Thyroid gland (tissue), 4 donors: Measurements from ENCODE around the gene SLC11A2. TPM values are rescaled to one million over a fixed set of nuclear protein-coding genes. Genes with fewer than 3 reads are reported as not detected.
A peak's percentile ranks its signal among the peaks of the same experiment; 100 is the strongest.

Experiments used
- DNase-seq, 2 donors: peaks; one replicate each; pipeline ENCODE4 v3.0.0-alpha.2; 2019
- H3K27ac ChIP-seq, 3 donors: fragments of 200-600 bp; sonication (generic); 1 replicate in 2 of 3; 2 replicates in 1 of 3; pipeline ENCODE4 v1.5.1; 2016 to 2019; ENCODE audit warnings: mild to moderate bottlenecking in 1 of 3, moderate library complexity in 1 of 3
- H3K27me3 ChIP-seq: fragments of 200-600 bp; sonication (generic); one replicate; pipeline ENCODE4 v1.5.1; 2019
- H3K36me3 ChIP-seq, 2 donors: fragments of 200-600 bp; sonication (generic); one replicate each; pipeline ENCODE4 v1.5.1; 2016 to 2019
- H3K4me1 ChIP-seq, 2 donors: fragments of 200-600 bp; sonication (generic); one replicate each; pipeline ENCODE4 v1.5.1; 2017 to 2019
- H3K4me3 ChIP-seq, 3 donors: fragments of 200-600 bp; sonication (generic); replicated peaks in 1 of 3; 1 replicate in 2 of 3; 2 replicates in 1 of 3; pipeline ENCODE4 v1.5.1; 2016; ENCODE audit warnings: mild to moderate bottlenecking in 1 of 3
- H3K9me3 ChIP-seq: fragments of 200-600 bp; sonication (generic); one replicate; pipeline ENCODE4 v1.5.1; 2017
- POLR2A ChIP-seq, 2 donors: fragments of 450-650 bp; IDR thresholded peaks; one replicate each; pipeline ENCODE4 v1.6.1; 2017; ENCODE audit warnings: antibody characterized with exemption in 2 of 2, mild to moderate bottlenecking in 2 of 2, moderate library complexity in 1 of 2
- WGBS, 2 donors: methylation state at CpG; one replicate each; pipeline ENCODE4 v1.1.5; 2017; 5-methylcytosine and 5-hydroxymethylcytosine counted together
- intact Hi-C: fragments of 100-400 bp; cut with DNase I; formaldehyde crosslinking; loops from one replicate; pipeline ENCODE4 v1.15.1; 2023
- total RNA-seq, 4 donors: library from RNA; depleted of rRNA; stranded (reverse); fragments of >200 nt; gene quantifications; one replicate each; pipeline ENCODE4 v1.2.3, GENCODE V29; 2016
- TF ChIP-seq, protein P1 (sequence below), 6 experiments: fragments of 200-600 bp in 3 of 6; fragments of 450-650 bp in 3 of 6; sonication (generic) in 3 of 6; IDR thresholded peaks; one replicate each; pipeline ENCODE4 v1.5.1; 2016 to 2019; ENCODE audit warnings: antibody characterized with exemption in 6 of 6, mild to moderate bottlenecking in 2 of 6, inconsistent platforms in 1 of 6, moderate library complexity in 1 of 6

Gene SLC11A2
- total RNA-seq, 4 donors from 2014 or later, result 100 to 163 (median 140) TPM

DNA sequence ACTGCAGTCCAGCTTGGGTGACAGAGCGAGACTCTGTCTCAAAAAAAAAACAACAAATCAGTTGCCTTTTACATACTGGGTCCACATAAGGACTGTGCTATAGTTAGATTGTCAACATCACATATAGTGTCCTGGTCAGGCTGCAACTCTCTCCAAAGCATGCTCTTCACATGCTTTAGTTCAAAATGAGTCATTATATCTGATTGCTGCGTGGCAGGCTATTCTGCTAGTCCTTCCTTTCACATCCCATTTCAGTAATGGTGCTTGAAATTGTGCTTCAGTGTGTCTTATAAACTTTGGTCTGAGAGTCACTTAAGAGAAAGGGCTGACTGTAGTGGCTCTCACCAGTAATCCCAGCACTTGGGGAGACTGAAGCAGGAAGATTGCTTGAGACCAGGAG is 28.9 kb upstream of the SLC11A2 start:
- intact Hi-C loops, result no loop called here
- Histone ChIP-seq H3K27ac (no peak overlapping the region), H3K4me1 (no peaks in the 10 kb centered on the region), H3K9me3 (no peaks in the 10 kb centered on the region), H3K4me3 (no peak overlapping the region), H3K36me3 (peaks cover 46 to 68% of the 10 kb centered on the region in 2 donors), H3K27me3 (no peaks in the 10 kb centered on the region)
- WGBS, 2 donors, result 82 to 100% methylated on average over 2 of the region's 2 CpGs
- TF ChIP-seq POLR2A (IDR thresholded peaks at IDR 0.05), result no peak
- TF ChIP-seq, protein P1, sequence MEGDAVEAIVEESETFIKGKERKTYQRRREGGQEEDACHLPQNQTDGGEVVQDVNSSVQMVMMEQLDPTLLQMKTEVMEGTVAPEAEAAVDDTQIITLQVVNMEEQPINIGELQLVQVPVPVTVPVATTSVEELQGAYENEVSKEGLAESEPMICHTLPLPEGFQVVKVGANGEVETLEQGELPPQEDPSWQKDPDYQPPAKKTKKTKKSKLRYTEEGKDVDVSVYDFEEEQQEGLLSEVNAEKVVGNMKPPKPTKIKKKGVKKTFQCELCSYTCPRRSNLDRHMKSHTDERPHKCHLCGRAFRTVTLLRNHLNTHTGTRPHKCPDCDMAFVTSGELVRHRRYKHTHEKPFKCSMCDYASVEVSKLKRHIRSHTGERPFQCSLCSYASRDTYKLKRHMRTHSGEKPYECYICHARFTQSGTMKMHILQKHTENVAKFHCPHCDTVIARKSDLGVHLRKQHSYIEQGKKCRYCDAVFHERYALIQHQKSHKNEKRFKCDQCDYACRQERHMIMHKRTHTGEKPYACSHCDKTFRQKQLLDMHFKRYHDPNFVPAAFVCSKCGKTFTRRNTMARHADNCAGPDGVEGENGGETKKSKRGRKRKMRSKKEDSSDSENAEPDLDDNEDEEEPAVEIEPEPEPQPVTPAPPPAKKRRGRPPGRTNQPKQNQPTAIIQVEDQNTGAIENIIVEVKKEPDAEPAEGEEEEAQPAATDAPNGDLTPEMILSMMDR (IDR thresholded peaks at IDR 0.05), result no peak
- DNase-seq, result no peak

DNA sequence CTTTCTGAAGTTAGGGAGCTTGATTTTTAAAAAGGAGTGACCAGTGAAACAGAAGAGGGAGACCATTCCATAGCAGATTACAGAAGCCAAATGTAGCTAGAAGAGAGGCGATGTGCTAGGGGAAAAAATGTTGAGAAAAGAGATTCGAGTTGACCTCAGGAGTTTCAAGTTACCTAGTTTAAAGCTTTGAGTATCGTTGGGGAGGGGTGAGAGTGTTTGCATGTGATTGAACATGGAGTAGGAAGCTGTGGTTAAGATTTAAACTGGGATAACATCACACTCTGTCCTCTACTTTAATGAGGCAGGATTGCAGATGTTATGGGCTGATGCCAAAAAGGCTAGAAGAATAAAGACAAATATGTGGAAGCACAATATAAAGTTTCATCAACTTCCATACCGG is 25.6 kb upstream of the SLC11A2 start:
- Histone ChIP-seq H3K9me3 (no peaks in the 10 kb centered on the region), H3K4me1 (peaks cover 16 to 18% of the 10 kb centered on the region in 2 donors), H3K27me3 (no peaks in the 10 kb centered on the region), H3K4me3 (no peak overlapping the region), H3K27ac (no peak overlapping the region), H3K36me3 (peaks cover 24 to 35% of the 10 kb centered on the region in 2 donors)
- WGBS, 2 donors, result 63 to 67% methylated on average over 4 of the region's 4 CpGs
- TF ChIP-seq, protein P1 (IDR thresholded peaks at IDR 0.05), result no peak
- TF ChIP-seq POLR2A (IDR thresholded peaks at IDR 0.05), result no peak
- intact Hi-C loops, result no loop called here
- DNase-seq, result no peak

DNA sequence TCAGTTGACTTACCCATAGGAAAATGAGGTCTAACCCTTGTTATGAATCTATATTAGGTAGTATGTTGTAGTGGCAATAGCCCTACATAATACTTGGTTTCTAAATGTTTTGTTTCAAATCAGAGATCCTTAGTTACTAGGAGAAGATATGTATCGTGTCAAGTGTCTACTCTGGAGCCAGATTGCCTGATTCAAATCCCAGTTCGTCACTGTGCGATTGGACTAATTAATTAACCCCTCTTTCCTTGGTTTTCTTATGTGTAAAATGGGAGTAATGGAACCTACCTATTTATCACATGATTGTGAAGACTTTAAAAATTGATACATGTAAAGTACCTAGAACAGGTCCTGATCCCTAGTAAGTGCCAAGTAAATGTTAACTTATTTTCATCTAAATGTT is 23.3 kb upstream of the SLC11A2 start:
- Histone ChIP-seq H3K9me3 (no peaks in the 10 kb centered on the region), H3K4me3 (peak overlapping the region in 1 of 3 donors; percentile 64), H3K4me1 (peaks cover 16 to 18% of the 10 kb centered on the region in 2 donors), H3K27ac (peak overlapping the region in 1 of 3 donors; percentile 87), H3K27me3 (no peaks in the 10 kb centered on the region), H3K36me3 (peaks cover 14 to 24% of the 10 kb centered on the region in 2 donors)
- DNase-seq, result no peak
- TF ChIP-seq, protein P1 (IDR thresholded peaks at IDR 0.05), result no peak
- TF ChIP-seq POLR2A (IDR thresholded peaks at IDR 0.05), result no peak
- intact Hi-C loops, result loop anchor here (10.0 kb wide), 1 partner anchor 195 kb away; no protein-coding TSS in a partner anchor
- 80 to 90% methylated on average over 3 of the region's 3 CpGs for WGBS, 2 donors

DNA sequence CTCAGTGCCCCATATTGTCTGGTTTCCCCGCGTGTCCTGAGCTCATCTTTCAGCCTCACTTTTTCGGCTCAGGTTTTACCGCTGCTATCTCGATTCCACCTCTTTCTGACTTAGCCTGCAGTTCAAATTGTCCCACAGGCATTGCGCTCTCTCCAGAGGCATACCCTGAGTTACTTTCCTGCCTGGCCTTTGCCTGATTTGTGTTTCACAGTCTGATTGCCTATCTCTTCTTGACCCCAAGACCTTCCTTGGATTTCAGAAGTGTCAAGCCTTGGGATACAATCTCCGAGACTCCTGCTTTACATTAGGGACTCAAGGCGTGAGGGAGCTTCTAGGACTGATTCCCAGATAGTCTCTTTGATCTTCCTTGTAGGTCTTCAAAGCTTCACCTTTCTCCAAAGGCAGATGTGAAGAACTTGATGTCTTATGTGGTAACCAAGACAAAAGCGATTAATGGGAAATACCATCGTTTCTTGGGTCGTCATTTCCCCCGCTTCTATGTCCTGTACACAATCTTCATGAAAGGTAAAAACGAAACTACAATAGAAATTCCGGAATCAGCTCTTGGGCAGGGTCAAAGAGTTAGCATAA is 22.6 kb upstream of the SLC11A2 start:
- H3K27me3 ChIP-seq, result no peaks in the 10 kb centered on the region
- H3K36me3 ChIP-seq, result peaks cover 14 to 17% of the 10 kb centered on the region in 2 donors
- WGBS, 2 donors, result 31 to 33% methylated on average over 14 of the region's 14 CpGs
- no peaks in the 10 kb centered on the region for H3K9me3 ChIP-seq
- TF ChIP-seq POLR2A (IDR thresholded peaks at IDR 0.05), result no peak
- TF ChIP-seq, protein P1 (IDR thresholded peaks at IDR 0.05), result no peak
- peak overlapping the region in 2 of 3 donors; percentile 87 to 95 for H3K27ac ChIP-seq
- peak overlapping the region; percentile 18 to 64 (median 52) for H3K4me3 ChIP-seq
- DNase-seq, result peak in 1 of 2 donors; percentile 6
- intact Hi-C loops, result loop anchor here (10.0 kb wide), 1 partner anchor 196 kb away; no protein-coding TSS in a partner anchor
- peaks cover 16 to 18% of the 10 kb centered on the region in 2 donors for H3K4me1 ChIP-seq
